Natural killer cell treated with Interleukin-12 subunit alpha and Interleukin-12 subunit beta and Interleukin-15 and Interleukin-18, amount 100 ng/mL, for 72 hours (primary cell): Measurements from ENCODE around the gene SF3A1. TPM values are rescaled to one million over a fixed set of nuclear protein-coding genes. Genes with fewer than 3 reads are reported as not detected.
"Not testable (repeated sequence)": the region's sequence is repeated elsewhere in the genome, so short reads cannot be mapped to it uniquely, and the experiment has no call there.

Experiments used
- ATAC-seq, 2 donors: fragments of 150-1000 bp; cut with Tn5 transposase in 1 of 2; sonication (Bioruptor Pico), chemical (Tn5 transposase) in 1 of 2; 2 replicates each; pipeline ENCODE4 v1.10.0; 2021
- DNase-seq: peaks from one replicate; pipeline ENCODE4 v3.0.0; 2022; ENCODE audit warnings: low spot score
- H3K27ac Mint-ChIP-seq, 2 donors: 1 replicate in 1 of 2; 2 replicates in 1 of 2; pipeline ENCODE4 v1.8.0; 2022; ENCODE audit warnings: mixed read lengths in 2 of 2, mild to moderate bottlenecking in 1 of 2, moderate library complexity in 1 of 2
- H3K27me3 Mint-ChIP-seq, 2 donors: 1 replicate in 1 of 2; 2 replicates in 1 of 2; pipeline ENCODE4 v1.8.0; 2022; ENCODE audit warnings: mixed read lengths in 2 of 2
- H3K36me3 Mint-ChIP-seq: one replicate; pipeline ENCODE4 v1.8.0; 2022; ENCODE audit warnings: mixed read lengths
- H3K4me1 Mint-ChIP-seq, 2 donors: 1 replicate in 1 of 2; 2 replicates in 1 of 2; pipeline ENCODE4 v1.8.0; 2022; ENCODE audit warnings: low read depth in 2 of 2, mixed read lengths in 2 of 2, mild to moderate bottlenecking in 1 of 2
- H3K4me3 Mint-ChIP-seq: one replicate; pipeline ENCODE4 v1.8.0; 2022; ENCODE audit warnings: mixed read lengths
- H3K9me3 Mint-ChIP-seq: 2 replicates; pipeline ENCODE4 v1.8.0; 2022; ENCODE audit warnings: mixed read lengths
- total RNA-seq, 2 donors: library from RNA; stranded (reverse); gene quantifications; one replicate each; pipeline ENCODE4 v1.2.3, GENCODE V29; 2022

Gene SF3A1
- total RNA-seq: 100 to 1,000 TPM; 225 to 301 TPM

- peaks cover 9% of the 10 kb centered on the region for H3K36me3 Mint-ChIP-seq
- ATAC-seq (peak; percentile 95 to 96), DNase-seq (peak; percentile 93)
- H3K4me1 Mint-ChIP-seq: peaks cover 47 to 60% of the 10 kb centered on the region in 2 donors
- H3K27ac Mint-ChIP-seq: peak within 1 kb of the TSS; percentile 89 to 95
- H3K4me3 Mint-ChIP-seq: peak within 1 kb of the TSS; percentile 89
- peaks cover 0 to 2% of the 10 kb centered on the region in 2 donors for H3K27me3 Mint-ChIP-seq
- no peaks in the 10 kb centered on the region for H3K9me3 Mint-ChIP-seq
Measured at GRCh38 chr22:30356449-30357235, at the start of gene SF3A1, which contains the start of gene CCDC157. Gene SF3A1, minus strand, starts transcription at chr22:30356894. Its CDS starts 102 bp downstream, at chr22:30356792. Gene CCDC157, plus strand, starts transcription at chr22:30357007. Its CDS starts 8,994 bp downstream, at chr22:30366001.

GRCh38 chr22:30406400-30406799 is 49.7 kb upstream of the SF3A1 start:
- Mint-ChIP-seq H3K27me3 (no peaks in the 10 kb centered on the region), H3K9me3 (no peaks in the 10 kb centered on the region), H3K4me1 (no peaks in the 10 kb centered on the region), H3K27ac (no peak overlapping the region), H3K36me3 (no peaks in the 10 kb centered on the region), H3K4me3 (no peak overlapping the region)
- DNase-seq: no peak
- no peak for ATAC-seq

DNA sequence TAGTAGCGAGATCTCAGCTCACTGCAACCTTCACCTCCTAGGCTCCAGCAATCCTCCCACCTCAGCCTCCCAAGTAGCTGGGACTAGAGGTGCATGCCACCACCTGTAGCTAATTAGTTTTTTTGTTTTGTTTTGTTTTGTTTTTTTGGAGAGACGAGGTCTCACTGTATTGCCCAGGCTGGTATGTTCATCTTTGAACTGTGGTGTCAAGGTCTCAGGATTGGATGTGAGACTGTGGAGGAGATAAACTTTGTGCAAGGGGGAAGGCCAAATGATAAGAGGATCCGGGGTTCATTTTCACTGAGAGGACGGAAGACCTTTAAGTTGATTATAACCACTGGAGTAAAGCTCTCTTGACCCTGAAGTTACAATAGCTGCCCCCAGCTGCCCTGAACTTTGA is 49.0 kb upstream of the SF3A1 start:
- no peak overlapping the region for H3K27ac Mint-ChIP-seq
- no peak overlapping the region for H3K4me3 Mint-ChIP-seq
- ATAC-seq (no peak), DNase-seq (no peak)
- H3K36me3 Mint-ChIP-seq: no peaks in the 10 kb centered on the region
- no peaks in the 10 kb centered on the region for H3K9me3 Mint-ChIP-seq
- H3K27me3 Mint-ChIP-seq: no peaks in the 10 kb centered on the region
- no peaks in the 10 kb centered on the region for H3K4me1 Mint-ChIP-seq

- H3K27me3 Mint-ChIP-seq: peaks cover 0 to under 1% of the 10 kb centered on the region in 2 donors
- H3K36me3 Mint-ChIP-seq: no peaks in the 10 kb centered on the region
- H3K9me3 Mint-ChIP-seq: no peaks in the 10 kb centered on the region
- no peak overlapping the region for H3K4me3 Mint-ChIP-seq
- no peak overlapping the region for H3K27ac Mint-ChIP-seq
- ATAC-seq: no peak
- no peak for DNase-seq
- no peaks in the 10 kb centered on the region for H3K4me1 Mint-ChIP-seq
Measured at GRCh38 chr22:30404307-30404706, 47.6 kb upstream of the SF3A1 start.

GRCh38 chr22:30402766-30403104 is 46.0 kb upstream of the SF3A1 start:
- not testable (repeated sequence) for H3K27ac Mint-ChIP-seq

DNA sequence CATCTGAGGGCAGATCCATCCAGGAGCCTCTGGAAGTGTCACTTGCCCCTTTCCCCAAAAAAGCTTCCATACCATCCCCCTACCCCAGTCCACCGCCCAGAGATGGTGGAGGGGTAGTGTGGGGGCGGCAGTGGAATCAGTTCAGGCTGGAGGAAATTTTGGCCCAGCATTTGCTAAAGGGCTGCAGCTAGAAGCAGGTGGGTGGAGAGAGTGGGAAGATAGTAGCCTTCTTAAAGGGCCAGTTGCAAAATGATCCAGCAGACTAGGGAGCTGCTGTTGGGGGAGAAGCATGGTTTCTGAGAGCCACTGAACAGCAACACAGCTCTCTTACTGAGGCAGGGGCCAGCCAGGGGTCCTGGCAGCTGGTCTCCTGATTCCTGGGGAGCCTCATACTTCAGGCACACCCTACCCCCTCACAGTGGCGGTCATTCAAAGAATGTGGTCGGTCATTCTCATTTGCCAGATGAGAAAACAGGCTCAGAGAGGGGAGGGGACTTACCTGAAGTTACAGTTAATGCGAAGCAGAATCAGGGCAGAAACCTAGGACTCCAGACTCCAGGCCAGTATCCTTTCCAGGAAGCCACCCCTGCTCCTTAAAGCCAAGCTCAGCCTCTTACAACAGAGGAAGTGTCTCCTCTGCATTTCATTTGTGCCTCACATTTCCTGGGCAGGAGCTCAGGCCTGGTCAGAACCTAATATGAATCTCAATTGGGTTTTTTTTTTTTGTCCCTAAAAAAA is 45.5 kb upstream of the SF3A1 start:
- H3K4me1 Mint-ChIP-seq: peaks cover 13 to 15% of the 10 kb centered on the region in 2 donors
- H3K27me3 Mint-ChIP-seq: peaks cover 12 to 14% of the 10 kb centered on the region in 2 donors
- ATAC-seq (no peak), DNase-seq (no peak)
- H3K4me3 Mint-ChIP-seq: no peak overlapping the region
- no peaks in the 10 kb centered on the region for H3K9me3 Mint-ChIP-seq
- H3K27ac Mint-ChIP-seq: no peak overlapping the region
- no peaks in the 10 kb centered on the region for H3K36me3 Mint-ChIP-seq

More at GRCh38 chr22:30402766-30403104, 46.0 kb upstream of the SF3A1 start:
- Mint-ChIP-seq H3K4me1 (peaks cover 13% of the 10 kb centered on the region in 2 donors), H3K27me3 (peaks cover 12 to 14% of the 10 kb centered on the region in 2 donors)
- not testable (repeated sequence) for ATAC-seq, DNase-seq, H3K9me3 Mint-ChIP-seq, H3K36me3 Mint-ChIP-seq, H3K4me3 Mint-ChIP-seq

GRCh38 chr22:30401024-30401423 is 44.3 kb upstream of the SF3A1 start:
- ATAC-seq, H3K4me3 Mint-ChIP-seq, H3K27ac Mint-ChIP-seq, DNase-seq, H3K9me3 Mint-ChIP-seq, H3K36me3 Mint-ChIP-seq: not testable (repeated sequence)
- peaks cover 13 to 15% of the 10 kb centered on the region in 2 donors for H3K4me1 Mint-ChIP-seq
- peaks cover 12 to 14% of the 10 kb centered on the region in 2 donors for H3K27me3 Mint-ChIP-seq

GRCh38 chr22:30400159-30400558 is 43.5 kb upstream of the SF3A1 start:
- no peak for ATAC-seq
- no peak for DNase-seq
- no peaks in the 10 kb centered on the region for H3K36me3 Mint-ChIP-seq
- H3K9me3 Mint-ChIP-seq: no peaks in the 10 kb centered on the region
- peaks cover 12 to 17% of the 10 kb centered on the region in 2 donors for H3K27me3 Mint-ChIP-seq
- no peak overlapping the region for H3K27ac Mint-ChIP-seq
- H3K4me3 Mint-ChIP-seq: no peak overlapping the region
- H3K4me1 Mint-ChIP-seq: peaks cover 13 to 15% of the 10 kb centered on the region in 2 donors

- Mint-ChIP-seq H3K9me3 (no peaks in the 10 kb centered on the region), H3K36me3 (no peaks in the 10 kb centered on the region), H3K4me3 (no peak overlapping the region), H3K27ac (no peak overlapping the region), H3K27me3 (peaks cover 12 to 17% of the 10 kb centered on the region in 2 donors), H3K4me1 (peaks cover 13 to 15% of the 10 kb centered on the region in 2 donors)
- no peak for ATAC-seq
- no peak for DNase-seq
Measured at GRCh38 chr22:30399718-30400117, 43.0 kb upstream of the SF3A1 start.

- Mint-ChIP-seq H3K4me3 (peak overlapping the region; percentile 21), H3K9me3 (no peaks in the 10 kb centered on the region), H3K27me3 (peaks cover 12 to 17% of the 10 kb centered on the region in 2 donors), H3K36me3 (no peaks in the 10 kb centered on the region), H3K27ac (no peak overlapping the region), H3K4me1 (peaks cover 13 to 15% of the 10 kb centered on the region in 2 donors)
- no peak for DNase-seq
- no peak for ATAC-seq
Measured at GRCh38 chr22:30398685-30399680, 42.3 kb upstream of the SF3A1 start.

DNA sequence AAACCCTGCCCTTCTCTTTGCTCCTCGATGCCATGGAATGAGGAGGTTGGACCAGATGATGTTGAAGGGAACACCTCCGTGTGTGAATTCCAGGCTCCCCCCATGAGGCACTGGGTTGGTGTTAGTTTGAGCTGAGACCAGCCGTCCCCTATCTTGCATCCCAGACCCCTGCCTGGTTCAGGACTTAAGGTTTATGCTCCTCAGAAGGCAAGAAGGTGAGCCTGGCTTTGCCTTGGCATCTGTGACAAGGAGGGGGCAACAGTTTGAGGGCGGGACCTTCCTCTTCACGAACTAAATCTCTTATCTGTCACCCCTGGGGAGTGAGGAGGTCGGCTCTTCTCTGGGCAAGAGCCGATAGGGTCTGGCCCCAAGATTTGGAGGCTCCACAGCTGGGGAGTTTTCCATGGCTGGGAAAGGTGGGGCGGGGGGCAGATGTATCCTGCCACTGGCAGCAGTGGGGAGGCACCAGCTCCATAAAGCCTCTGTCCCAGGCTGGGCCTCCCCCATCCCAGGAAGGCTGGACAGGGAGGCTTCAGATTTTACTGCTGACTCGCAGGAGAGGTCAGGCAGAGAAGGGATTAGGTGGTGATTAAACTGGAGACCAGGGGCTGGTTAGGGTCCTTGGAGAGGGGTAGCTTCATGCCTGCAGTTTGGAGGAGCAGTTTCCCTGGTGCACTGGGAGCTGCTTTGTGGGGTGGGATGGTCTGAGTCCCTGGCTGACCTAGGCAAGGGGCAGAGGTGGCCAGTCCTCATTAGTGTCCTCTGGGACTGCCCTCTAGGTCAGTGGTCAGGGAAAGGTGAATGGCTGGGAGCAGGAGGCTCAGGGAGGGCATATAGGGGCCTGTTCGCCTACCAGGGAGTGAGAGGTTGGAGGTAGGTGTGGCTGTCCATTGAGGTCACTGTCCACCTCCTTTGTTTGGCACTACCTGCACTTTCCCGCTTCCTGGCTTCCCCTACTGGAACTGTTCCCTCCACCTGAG is 41.3 kb upstream of the SF3A1 start:
- Mint-ChIP-seq H3K27ac (no peak overlapping the region), H3K27me3 (peaks cover 17% of the 10 kb centered on the region in 2 donors), H3K9me3 (no peaks in the 10 kb centered on the region), H3K36me3 (no peaks in the 10 kb centered on the region), H3K4me3 (peak overlapping the region; percentile 21), H3K4me1 (peaks cover 13 to 15% of the 10 kb centered on the region in 2 donors)
- no peak for DNase-seq
- no peak for ATAC-seq

- H3K27ac Mint-ChIP-seq: no peak within 1 kb of the TSS
- no peaks in the 10 kb centered on the region for H3K9me3 Mint-ChIP-seq
- no peaks in the 10 kb centered on the region for H3K36me3 Mint-ChIP-seq
- peak; percentile 56 to 57 for ATAC-seq
- peaks cover 13 to 15% of the 10 kb centered on the region in 2 donors for H3K4me1 Mint-ChIP-seq
- H3K4me3 Mint-ChIP-seq: peak within 1 kb of the TSS; percentile 52
- no peak for DNase-seq
- peaks cover 17% of the 10 kb centered on the region in 2 donors for H3K27me3 Mint-ChIP-seq
Measured at GRCh38 chr22:30396871-30397655, 40.4 kb upstream of the SF3A1 start, which contains the start of gene SEC14L2. Gene SEC14L2, plus strand, starts transcription at chr22:30397018. Its CDS starts 99 bp downstream, at chr22:30397117.
